H1 (cell line): ENCODE results near the gene GPR39. TPM values are rescaled to one million over a fixed set of nuclear protein-coding genes. Genes with fewer than 3 reads are reported as not detected.

ENCODE experiments used
- CTCF ChIA-PET: fragments of 300-600 bp; sonication (Branson Sonifier 250); formaldehyde crosslinking; loops from one replicate; lab custom pipeline; 2021; ENCODE audit not compliant: partially characterized antibody; lab: Charles Lee
- POLR2A ChIA-PET: fragments of 300-600 bp; sonication (Branson Sonifier 250); formaldehyde crosslinking; loops from one replicate; lab custom pipeline; 2021; ENCODE audit warnings: inconsistent platforms; ENCODE audit not compliant: partially characterized antibody; lab: Charles Lee
- DNase-seq, 2 experiments: peaks; one replicate each; pipeline versions ENCODE4 v3.0.0 to v3.0.0-alpha.2; 2010 to 2022; ENCODE audit warnings: low spot score in 2 of 2, low read depth in 1 of 2, mixed read lengths in 1 of 2
- FAIRE-seq: peaks from 2 replicates; lab custom pipeline; 2011; peaks lifted over from hg19 to GRCh38; lab: Jason Lieb, UNC
- H2AFZ ChIP-seq: 2 replicates; pipeline ENCODE4 v1.8.1; 2012; ENCODE audit warnings: low read length, inconsistent platforms
- H2AK5ac ChIP-seq: 2 replicates; pipeline ENCODE4 v1.6.1; 2013; ENCODE audit warnings: low read depth, low read length
- H2BK120ac ChIP-seq: replicated peaks from 2 replicates; pipeline ENCODE3; 2013; ENCODE audit warnings: low read depth, low read length, inconsistent platforms
- H2BK12ac ChIP-seq: 2 replicates; pipeline ENCODE4 v1.6.1; 2013; ENCODE audit warnings: low read depth, low read length
- H2BK15ac ChIP-seq: 2 replicates; pipeline ENCODE4 v1.6.1; 2013; ENCODE audit warnings: low read length
- H2BK20ac ChIP-seq: 2 replicates; pipeline ENCODE4 v1.6.1; 2013; ENCODE audit warnings: low read length
- H2BK5ac ChIP-seq: 2 replicates; pipeline ENCODE4 v1.6.1; 2013; ENCODE audit warnings: low read depth, low read length
- H3K14ac ChIP-seq: 2 replicates; pipeline ENCODE4 v1.6.1; 2013; ENCODE audit warnings: inconsistent platforms; ENCODE audit not compliant: insufficient read length
- H3K18ac ChIP-seq: 2 replicates; pipeline ENCODE4 v1.6.1; 2013; ENCODE audit warnings: low read length; ENCODE audit errors: extremely low read depth
- H3K23ac ChIP-seq: 2 replicates; pipeline ENCODE4 v1.6.1; 2013; ENCODE audit warnings: inconsistent platforms; ENCODE audit not compliant: insufficient read length
- H3K23me2 ChIP-seq: 2 replicates; pipeline ENCODE4 v1.6.1; 2013; ENCODE audit warnings: low read depth, low read length
- H3K27ac ChIP-seq: 2 replicates; pipeline ENCODE4 v1.6.1; 2011; ENCODE audit warnings: low read depth, low read length, inconsistent platforms
- H3K27me3 ChIP-seq, 4 experiments: replicated peaks in 1 of 4; 1 replicate in 1 of 4; 2 replicates in 3 of 4; pipeline versions ENCODE4 v1.6.1 to v1.8.1; 2011 to 2013; ENCODE audit warnings: low read length in 3 of 4, mild to moderate bottlenecking in 3 of 4, inconsistent platforms in 2 of 4, mixed read lengths in 2 of 4, moderate library complexity in 1 of 4; ENCODE audit not compliant: control insufficient read depth in 3 of 4, insufficient read depth in 3 of 4; ENCODE audit errors: extremely low read depth in 1 of 4
- H3K36me3 ChIP-seq, 4 experiments: 2 replicates each; pipeline versions ENCODE4 v1.6.1 to v1.8.1; 2011 to 2013; ENCODE audit warnings: mild to moderate bottlenecking in 4 of 4, low read length in 3 of 4, moderate library complexity in 2 of 4, control low read depth in 1 of 4, inconsistent platforms in 1 of 4; ENCODE audit not compliant: insufficient read depth in 4 of 4, control insufficient read depth in 2 of 4
- H3K4ac ChIP-seq: replicated peaks from 2 replicates; pipeline ENCODE3; 2013; ENCODE audit warnings: low read length, low read depth, mixed read lengths, inconsistent platforms; ENCODE audit not compliant: insufficient read length
- H3K4me1 ChIP-seq, 4 experiments: replicated peaks in 1 of 4; 1 replicate in 1 of 4; 2 replicates in 3 of 4; pipeline versions ENCODE4 v1.6.1 to v1.8.1; 2011 to 2013; ENCODE audit warnings: low read length in 3 of 4, inconsistent platforms in 2 of 4, mixed read lengths in 1 of 4; ENCODE audit not compliant: insufficient read depth in 4 of 4, control insufficient read depth in 3 of 4
- H3K4me2 ChIP-seq, 2 experiments: 2 replicates each; pipeline versions ENCODE4 v1.6.1 to v1.8.1; 2011 to 2013; ENCODE audit warnings: low read depth in 2 of 2, low read length in 2 of 2, control low read depth in 1 of 2, inconsistent platforms in 1 of 2, mild to moderate bottlenecking in 1 of 2; ENCODE audit not compliant: insufficient read depth in 1 of 2
- H3K4me3 ChIP-seq, 4 experiments: fragments of 200-600, 300-600 bp in 1 of 4; sonication (generic), shearing (Covaris generic), sonication (Bioruptor Twin) in 1 of 4; 2 replicates each; pipeline versions ENCODE4 v1.5.1 to v1.8.1; 2011 to 2016; ENCODE audit warnings: low read length in 4 of 4, low read depth in 3 of 4, control low read depth in 2 of 4, inconsistent platforms in 2 of 4, mild to moderate bottlenecking in 2 of 4, mixed read lengths in 1 of 4, moderate library complexity in 1 of 4; ENCODE audit not compliant: insufficient read depth in 2 of 4; ENCODE audit errors: extremely low read depth in 1 of 4
- H3K56ac ChIP-seq: replicated peaks from 2 replicates; pipeline ENCODE3; 2013; ENCODE audit warnings: low read depth, mild to moderate bottlenecking, mixed read lengths, low read length, inconsistent platforms; ENCODE audit not compliant: insufficient read length
- H3K79me1 ChIP-seq: 2 replicates; pipeline ENCODE4 v1.6.1; 2013; ENCODE audit warnings: low read depth, low read length, control low read depth
- H3K79me2 ChIP-seq, 2 experiments: 2 replicates each; pipeline versions ENCODE4 v1.6.1 to v1.8.1; 2012 to 2013; ENCODE audit warnings: low read length in 2 of 2, mild to moderate bottlenecking in 2 of 2, inconsistent platforms in 1 of 2; ENCODE audit not compliant: insufficient read depth in 2 of 2, control insufficient read depth in 1 of 2
- H3K9ac ChIP-seq, 4 experiments: replicated peaks in 1 of 4; 1 replicate in 1 of 4; 2 replicates in 3 of 4; pipeline versions ENCODE4 v1.6.1 to v1.8.1; 2011 to 2013; ENCODE audit warnings: low read depth in 3 of 4, low read length in 3 of 4, control low read depth in 2 of 4, mild to moderate bottlenecking in 2 of 4, moderate library complexity in 2 of 4, inconsistent platforms in 1 of 4; ENCODE audit errors: extremely low read depth in 1 of 4
- H3K9me3 ChIP-seq, 2 experiments: 2 replicates each; pipeline versions ENCODE4 v1.6.1 to v1.8.1; 2012 to 2013; ENCODE audit warnings: mild to moderate bottlenecking in 2 of 2, moderate library complexity in 2 of 2, control low read depth in 1 of 2, inconsistent platforms in 1 of 2, low read depth in 1 of 2, low read length in 1 of 2, mixed read lengths in 1 of 2; ENCODE audit not compliant: insufficient read depth in 2 of 2
- H4K20me1 ChIP-seq, 2 experiments: replicated peaks in 1 of 2; 2 replicates each; pipeline versions ENCODE3 to v1.8.1; 2011 to 2013; ENCODE audit warnings: inconsistent platforms in 2 of 2, low read length in 2 of 2, mild to moderate bottlenecking in 1 of 2; ENCODE audit not compliant: insufficient read depth in 2 of 2, control insufficient read depth in 1 of 2
- H4K5ac ChIP-seq: 2 replicates; pipeline ENCODE4 v1.6.1; 2013; ENCODE audit warnings: low read length, low read depth, mixed read lengths, inconsistent platforms; ENCODE audit not compliant: insufficient read length
- H4K8ac ChIP-seq: 2 replicates; pipeline ENCODE4 v1.8.0; 2013; ENCODE audit warnings: mild to moderate bottlenecking, moderate library complexity, low read length, inconsistent platforms; ENCODE audit not compliant: insufficient read depth; ENCODE audit errors: extremely low read depth
- H4K91ac ChIP-seq: replicated peaks from 2 replicates; pipeline ENCODE3; 2013; ENCODE audit warnings: low read length, mixed read lengths, inconsistent platforms; ENCODE audit not compliant: insufficient read length
- BACH1 ChIP-seq: IDR thresholded peaks from 2 replicates; pipeline ENCODE4 v1.6.1; 2012; ENCODE audit warnings: low read length, improper control_type of control experiment
- BRCA1 ChIP-seq: IDR thresholded peaks from 2 replicates; pipeline ENCODE4 v1.6.1; 2012; ENCODE audit warnings: low read depth, low read length, improper control_type of control experiment
- CBX8 ChIP-seq: fragments of 300-800, 300-1000 bp; sonication (generic); IDR thresholded peaks from 2 replicates; pipeline ENCODE4 v1.7.1; 2016; ENCODE audit warnings: low read depth, low read length, borderline replicate concordance
- CHD1 ChIP-seq: IDR thresholded peaks from 2 replicates; pipeline ENCODE4 v1.6.1; 2012; ENCODE audit warnings: low read depth, low read length, improper control_type of control experiment
- CHD2 ChIP-seq: IDR thresholded peaks from 2 replicates; pipeline ENCODE4 v1.6.1; 2012; ENCODE audit warnings: low read length, improper control_type of control experiment
- PHF8 ChIP-seq: fragments of 200-600 bp; sonication (generic); conservative IDR thresholded peaks from 2 replicates; pipeline ENCODE4 v1.7.1; 2012; ENCODE audit warnings: low read depth, mild to moderate bottlenecking, inconsistent platforms, low read length, moderate library complexity
- POLR2AphosphoS5 ChIP-seq: IDR thresholded peaks from 2 replicates; pipeline ENCODE4 v1.6.1; 2011; ENCODE audit warnings: low read depth, low read length
- SIX5 ChIP-seq: IDR thresholded peaks from 2 replicates; pipeline ENCODE4 v1.6.1; 2011; ENCODE audit warnings: mild to moderate bottlenecking, low read depth, low read length
- SP1 ChIP-seq: IDR thresholded peaks from 2 replicates; pipeline ENCODE4 v1.6.1; 2011; ENCODE audit warnings: low read depth, low read length
- SP4 ChIP-seq: IDR thresholded peaks from 2 replicates; pipeline ENCODE4 v1.6.1; 2012; ENCODE audit warnings: low read length, inconsistent platforms
- SUZ12 ChIP-seq: fragments of 200-600 bp; sonication (generic); IDR thresholded peaks from 2 replicates; pipeline ENCODE4 v1.6.1; 2012; ENCODE audit warnings: mild to moderate bottlenecking, inconsistent platforms, low read length, moderate library complexity, mixed read lengths
- ZNF274 ChIP-seq: IDR thresholded peaks from 2 replicates; pipeline ENCODE4 v1.7.0; 2012; ENCODE audit warnings: low read length, borderline replicate concordance; ENCODE audit errors: extremely low read depth
- WGBS, 2 experiments: shearing (Covaris generic) in 1 of 2; methylation state at CpG; one replicate each; pipeline versions ENCODE4 v1.1.6 to v1.1.7; 2013 to 2015; ENCODE audit warnings: low lambda C conversion rate in 2 of 2, mixed read lengths in 2 of 2, inconsistent platforms in 1 of 2, low coverage in 1 of 2, missing lambda C conversion rate in 1 of 2; ENCODE audit not compliant: insufficient replicate concordance in 2 of 2, insufficient coverage in 1 of 2, insufficient read length in 1 of 2; ENCODE audit errors: extremely low coverage in 1 of 2, missing lambda C conversion rate in 1 of 2; 5-methylcytosine and 5-hydroxymethylcytosine counted together
- polyA plus RNA-seq, 7 experiments: library from polyadenylated mRNA; depleted of rRNA in 3 of 7; stranded (reverse) in 5 of 7; unstranded in 2 of 7; fragments of >200 nt in 5 of 7; fragments of 200-250 nt in 2 of 7; gene quantifications; 1 replicate in 5 of 7; 2 replicates in 1 of 7; 4 replicates in 1 of 7; pipeline versions ENCODE4 v1.2.1 to v1.2.3, GENCODE V29; 2011 to 2013; ENCODE audit warnings: missing spikeins in 2 of 7, mixed read lengths in 2 of 7
- total RNA-seq: library from RNA; stranded (reverse); fragmentation: NEBNext Ultra II Directional; extraction: Animal tissue kit (Norgen Biotek cat#: 25700); gene quantifications from 2 replicates; pipeline ENCODE4 v1.2.1, GENCODE V29; 2021
- TF ChIP-seq, protein P1 (sequence below): IDR thresholded peaks from 2 replicates; pipeline ENCODE4 v1.6.1; 2012; ENCODE audit warnings: inconsistent platforms

The GPR39 gene
- total and polyA plus RNA-seq, 2 of the 8 experiments (the other 6 are each of a cell fraction or from before 2014, with no cell fraction given): 0.63 to 2.7 TPM

DNA sequence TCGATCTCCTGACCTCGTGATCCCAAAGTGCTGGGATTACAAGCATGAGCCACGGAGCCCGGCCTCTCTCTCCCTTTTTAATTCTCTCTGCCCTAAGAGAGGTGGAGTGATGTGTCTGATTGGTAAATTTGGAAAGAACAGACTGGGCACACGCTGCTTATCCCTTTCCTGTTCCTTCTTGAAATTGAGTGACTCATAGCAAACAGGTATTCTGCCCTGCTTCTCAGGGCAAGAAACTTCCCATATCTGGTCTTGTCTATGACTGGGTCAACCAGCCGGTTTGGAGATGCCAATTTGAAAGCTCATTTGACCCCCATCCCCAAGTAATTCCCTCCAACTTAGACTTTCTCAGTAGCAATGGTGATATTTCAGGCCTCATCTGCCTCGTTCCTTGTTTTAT is 238.4 kb downstream of the GPR39 start:
- CTCF ChIA-PET: interaction anchor here (0.9 to 6.5 kb wide), 3 partner anchors 9 to 106 kb away, joined by 3 to 45 read pairs (median 3); partner anchors contain the start of gene LYPD1
- Histone ChIP-seq H2BK12ac (no peak overlapping the region), H2AK5ac (no peak overlapping the region), H2BK120ac (no peak overlapping the region), H3K18ac (no peak overlapping the region), H3K27ac (no peak overlapping the region), H3K79me2 (no peaks in the 10 kb centered on the region), H3K23ac (no peak overlapping the region), H4K20me1 (no peaks in the 10 kb centered on the region), H3K4me3 (no peak overlapping the region), H2AFZ (no peak overlapping the region), H3K36me3 (no peaks in the 10 kb centered on the region; a peak in 1 of 8 replicates), H3K79me1 (no peaks in the 10 kb centered on the region), H3K9me3 (no peaks in the 10 kb centered on the region), H3K23me2 (no peaks in the 10 kb centered on the region), H3K4me2 (no peak overlapping the region), H3K56ac (no peak overlapping the region), H3K4me1 (peaks cover 0 to 3% (median 0%) of the 10 kb centered on the region in 4 experiments; a peak in 1 of 7 replicates), H3K14ac (no peak overlapping the region), H4K91ac (no peak overlapping the region), H2BK5ac (no peak overlapping the region), H2BK20ac (no peak overlapping the region), H3K27me3 (no peaks in the 10 kb centered on the region), H3K4ac (no peak overlapping the region)
- 96% methylated on average over 7 of the region's 7 CpGs; no CpG with 5 or more reads in 1 of the 2 experiments for WGBS, 2 experiments
- POLR2A ChIA-PET: no interaction called here
- FAIRE-seq (no peak), DNase-seq (no peak)
- no peak for TF ChIP-seq BRCA1
- TF ChIP-seq, protein P1, sequence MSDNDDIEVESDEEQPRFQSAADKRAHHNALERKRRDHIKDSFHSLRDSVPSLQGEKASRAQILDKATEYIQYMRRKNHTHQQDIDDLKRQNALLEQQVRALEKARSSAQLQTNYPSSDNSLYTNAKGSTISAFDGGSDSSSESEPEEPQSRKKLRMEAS: no peak
- TF ChIP-seq BACH1: no peak
- no peak for TF ChIP-seq SP1
- no peak for TF ChIP-seq POLR2AphosphoS5
- TF ChIP-seq CHD2: no peak
- TF ChIP-seq PHF8: no peak
- no peak for TF ChIP-seq SIX5
- no peak for TF ChIP-seq ZNF274
- no peak for TF ChIP-seq CBX8
- no peak for TF ChIP-seq CHD1
- TF ChIP-seq SUZ12: no peak
- TF ChIP-seq SP4: no peak
- TF ChIP-seq, all 59 proteins: peak for 0
- H2BK15ac ChIP-seq: no peak overlapping the region
- H3K9ac ChIP-seq: no peak overlapping the region
- no peak overlapping the region for H4K5ac ChIP-seq
- H4K8ac ChIP-seq: no peak overlapping the region
